Measurements from ENCODE around the gene CCDC47. TPM values are rescaled to one million over a fixed set of nuclear protein-coding genes. Genes with fewer than 3 reads are reported as not detected.

CCDC47 gene
- polyA plus RNA-seq, 3 donors, result 15.2 to 56.4 (median 43.0) TPM

GRCh38 chr17:63792055-63792729 lies 18.8 kb upstream of the CCDC47 start:
- H4K20me1 ChIP-seq (ENCODE audit: insufficient read depth, low read length), result peaks cover 84% of the 10 kb centered on the region
- H3K36me3 Mint-ChIP-seq, result peaks cover 64 to 91% of the 10 kb centered on the region in 2 donors
- H3K27ac Mint-ChIP-seq, result peak overlapping the region in 1 of 7 donors; percentile 44

GRCh38 chr17:63790057-63790456 lies 16.7 kb upstream of the CCDC47 start:
- Histone ChIP-seq H3K79me2 (ENCODE audit: insufficient read depth, low read length) (peaks cover 66% of the 10 kb centered on the region), H3K4me2 (replicated peaks; ENCODE audit: extremely low read depth, low read length, poor library complexity, severe bottlenecking) (no peak overlapping the region), H3K9me3 (replicated peaks in 1 of 2; ENCODE audit: control insufficient read depth in 1 of 2, insufficient read depth in 1 of 2, low read length in 2 of 2) (no peaks in the 10 kb centered on the region), H4K20me1 (ENCODE audit: insufficient read depth, low read length) (peaks cover 87% of the 10 kb centered on the region), H3K4me3 (replicated peaks in 1 of 3; ENCODE audit: low read depth in 2 of 3, low read length in 3 of 3) (no peak overlapping the region), H2AFZ (ENCODE audit: insufficient read depth, low read depth, low read length, poor library complexity, severe bottlenecking) (no peak overlapping the region), H3K36me3 (replicated peaks in 1 of 2; ENCODE audit: control insufficient read depth in 1 of 2, insufficient read depth in 2 of 2, low read length in 2 of 2) (peaks cover 74 to 97% of the 10 kb centered on the region in 2 donors), H3K27ac (ENCODE audit: low read depth in 1 of 2, low read length in 2 of 2) (no peak overlapping the region), H3K4me1 (ENCODE audit: control insufficient read depth in 1 of 2, insufficient read depth in 2 of 2, low read length in 2 of 2) (no peaks in the 10 kb centered on the region), H3K9ac (ENCODE audit: insufficient read depth, low read length, poor library complexity, severe bottlenecking) (no peak overlapping the region), H3K27me3 (ENCODE audit: control insufficient read depth in 2 of 2, insufficient read depth in 2 of 2, low read length in 2 of 2) (no peaks in the 10 kb centered on the region)
- TF ChIP-seq CTCF (IDR thresholded peaks at IDR 0.05), result no peak
- peaks cover 47 to 78% of the 10 kb centered on the region in 2 donors for H3K36me3 Mint-ChIP-seq
- no peaks in the 10 kb centered on the region for H3K9me3 Mint-ChIP-seq
- H3K4me3 Mint-ChIP-seq, result no peak overlapping the region
- WGBS (ENCODE audit: insufficient coverage), result 96% methylated on average over 4 of the region's 6 CpGs
- DNase-seq, result no peak
- no peaks in the 10 kb centered on the region for H3K27me3 Mint-ChIP-seq (ENCODE audit: low read depth in 3 of 3)
- no peaks in the 10 kb centered on the region for H3K4me1 Mint-ChIP-seq
- intact Hi-C loops (cut with micrococcal nuclease), result no loop called here
- no peak overlapping the region for H3K27ac Mint-ChIP-seq

More at GRCh38 chr17:63792055-63792729, 18.8 kb upstream of the CCDC47 start:
- H3K27me3 ChIP-seq (ENCODE audit: control insufficient read depth in 2 of 2, insufficient read depth in 2 of 2, low read length in 2 of 2), result no peaks in the 10 kb centered on the region
- H3K4me3 ChIP-seq (replicated peaks in 1 of 3; ENCODE audit: low read depth in 2 of 3, low read length in 3 of 3), result no peak overlapping the region
- no peaks in the 10 kb centered on the region for H3K9me3 ChIP-seq (replicated peaks in 1 of 2; ENCODE audit: control insufficient read depth in 1 of 2, insufficient read depth in 1 of 2, low read length in 2 of 2)
- peaks cover 61% of the 10 kb centered on the region for H3K79me2 ChIP-seq (ENCODE audit: insufficient read depth, low read length)
- no peak overlapping the region for H2AFZ ChIP-seq (ENCODE audit: insufficient read depth, low read depth, low read length, poor library complexity, severe bottlenecking)
- no peak for TF ChIP-seq CTCF (IDR thresholded peaks at IDR 0.05)
- Mint-ChIP-seq H3K27me3 (ENCODE audit: low read depth in 3 of 3) (no peaks in the 10 kb centered on the region), H3K9me3 (no peaks in the 10 kb centered on the region), H3K4me3 (no peak overlapping the region), H3K4me1 (no peaks in the 10 kb centered on the region)
- WGBS (ENCODE audit: insufficient coverage), result no CpG with 5 or more reads among the region's 3 CpGs
- peaks cover 85 to 98% of the 10 kb centered on the region in 2 donors for H3K36me3 ChIP-seq (replicated peaks in 1 of 2; ENCODE audit: control insufficient read depth in 1 of 2, insufficient read depth in 2 of 2, low read length in 2 of 2)
- no peak for DNase-seq
- no peak overlapping the region for H3K27ac ChIP-seq (ENCODE audit: low read depth in 1 of 2, low read length in 2 of 2)
- no peak overlapping the region for H3K9ac ChIP-seq (ENCODE audit: insufficient read depth, low read length, poor library complexity, severe bottlenecking)
- no peak overlapping the region for H3K4me2 ChIP-seq (replicated peaks; ENCODE audit: extremely low read depth, low read length, poor library complexity, severe bottlenecking)
- intact Hi-C loops (cut with micrococcal nuclease), result no loop called here
- H3K4me1 ChIP-seq (ENCODE audit: control insufficient read depth in 1 of 2, insufficient read depth in 2 of 2, low read length in 2 of 2), result no peaks in the 10 kb centered on the region
